WTC11 (cell line): ENCODE measurements around the gene FBXO31.

Experiments used
- CREM ChIP-seq: sonication (generic); formaldehyde crosslinking; IDR thresholded peaks from 2 replicates; pipeline ENCODE4 v1.8.1; 2022; ENCODE audit warnings: mild to moderate bottlenecking, missing genetic modification reagents, moderate library complexity
- JUN ChIP-seq: sonication (generic); formaldehyde crosslinking; IDR thresholded peaks from 2 replicates; pipeline ENCODE4 v1.8.0; 2023; ENCODE audit warnings: mild to moderate bottlenecking, missing genetic modification reagents
- NR3C1 ChIP-seq: sonication (generic); formaldehyde crosslinking; conservative IDR thresholded peaks from 2 replicates; pipeline ENCODE4 v1.8.1; 2023; ENCODE audit warnings: low read depth, mild to moderate bottlenecking, missing genetic modification reagents
- TF ChIP-seq, protein P1 (sequence below): fragments of 200-600 bp; IDR thresholded peaks from 2 replicates; pipeline ENCODE4 v1.8.0; 2022; ENCODE audit warnings: antibody characterized with exemption

DNA sequence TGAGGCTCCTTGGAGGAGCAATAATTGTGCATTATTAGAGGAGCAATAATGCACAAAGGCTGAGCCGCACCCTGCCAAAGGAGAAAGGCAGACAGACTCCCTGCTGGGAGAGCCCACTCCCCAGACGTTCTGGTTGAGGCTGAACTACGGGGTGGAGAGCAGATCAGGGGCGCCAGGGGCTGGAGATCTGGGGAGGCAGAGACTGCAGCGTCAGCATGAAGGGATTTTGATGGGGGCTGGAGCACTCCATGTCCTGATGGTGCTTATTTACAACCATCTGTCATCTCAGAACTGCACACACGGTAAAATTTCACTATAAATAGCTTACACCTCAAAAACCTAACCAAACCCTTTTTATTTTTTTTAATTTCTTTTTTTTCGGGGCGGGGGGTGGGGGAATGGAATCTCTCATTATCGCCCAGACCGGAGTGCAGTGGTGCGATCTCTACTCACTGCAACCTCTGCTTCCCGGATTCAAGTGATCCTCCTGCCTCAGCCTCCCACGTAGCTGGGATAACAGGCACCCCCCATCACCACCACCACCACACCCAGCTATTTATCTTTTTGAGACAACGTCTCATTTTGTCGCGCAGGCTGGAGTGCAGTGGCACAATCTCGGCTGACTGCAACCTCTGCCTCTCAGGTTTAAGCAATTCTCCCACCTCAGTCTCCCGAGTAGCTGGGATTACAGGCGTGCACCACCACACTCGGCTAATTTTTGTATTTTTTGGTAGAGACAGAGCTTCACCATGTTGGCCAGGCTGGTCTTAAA, 62.1 kb downstream of the FBXO31 start:
- TF ChIP-seq, protein P1, sequence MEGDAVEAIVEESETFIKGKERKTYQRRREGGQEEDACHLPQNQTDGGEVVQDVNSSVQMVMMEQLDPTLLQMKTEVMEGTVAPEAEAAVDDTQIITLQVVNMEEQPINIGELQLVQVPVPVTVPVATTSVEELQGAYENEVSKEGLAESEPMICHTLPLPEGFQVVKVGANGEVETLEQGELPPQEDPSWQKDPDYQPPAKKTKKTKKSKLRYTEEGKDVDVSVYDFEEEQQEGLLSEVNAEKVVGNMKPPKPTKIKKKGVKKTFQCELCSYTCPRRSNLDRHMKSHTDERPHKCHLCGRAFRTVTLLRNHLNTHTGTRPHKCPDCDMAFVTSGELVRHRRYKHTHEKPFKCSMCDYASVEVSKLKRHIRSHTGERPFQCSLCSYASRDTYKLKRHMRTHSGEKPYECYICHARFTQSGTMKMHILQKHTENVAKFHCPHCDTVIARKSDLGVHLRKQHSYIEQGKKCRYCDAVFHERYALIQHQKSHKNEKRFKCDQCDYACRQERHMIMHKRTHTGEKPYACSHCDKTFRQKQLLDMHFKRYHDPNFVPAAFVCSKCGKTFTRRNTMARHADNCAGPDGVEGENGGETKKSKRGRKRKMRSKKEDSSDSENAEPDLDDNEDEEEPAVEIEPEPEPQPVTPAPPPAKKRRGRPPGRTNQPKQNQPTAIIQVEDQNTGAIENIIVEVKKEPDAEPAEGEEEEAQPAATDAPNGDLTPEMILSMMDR, result no peak
- TF ChIP-seq CREM (CRISPR knock-in tag) (no peak), NR3C1 (CRISPR knock-in tag) (no peak), JUN (CRISPR knock-in tag) (no peak)
